ENCODE data around the gene APBB2.

DNA sequence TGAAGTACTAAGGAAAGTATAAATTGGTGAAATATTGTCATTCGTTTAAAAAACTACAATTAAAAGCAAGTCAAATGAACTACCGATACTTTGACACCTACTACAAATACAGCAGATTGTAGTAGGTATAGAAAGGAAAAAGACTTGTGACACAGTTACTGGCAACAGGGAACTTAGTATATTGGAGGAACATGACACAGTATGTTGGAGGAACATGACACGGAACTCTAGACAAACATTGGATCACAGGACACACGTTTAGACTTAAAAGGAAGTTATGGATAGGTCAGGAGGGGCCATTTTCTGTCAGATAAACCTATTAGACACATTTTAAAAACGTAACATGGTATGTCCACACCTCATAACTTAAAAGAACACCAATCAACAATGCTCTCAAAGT, 132.5 kb downstream of the APBB2 start:
- TF ChIP-seq POLR2A (IDR thresholded peaks at IDR 0.05), result no peak
- TF ChIP-seq, protein P1, sequence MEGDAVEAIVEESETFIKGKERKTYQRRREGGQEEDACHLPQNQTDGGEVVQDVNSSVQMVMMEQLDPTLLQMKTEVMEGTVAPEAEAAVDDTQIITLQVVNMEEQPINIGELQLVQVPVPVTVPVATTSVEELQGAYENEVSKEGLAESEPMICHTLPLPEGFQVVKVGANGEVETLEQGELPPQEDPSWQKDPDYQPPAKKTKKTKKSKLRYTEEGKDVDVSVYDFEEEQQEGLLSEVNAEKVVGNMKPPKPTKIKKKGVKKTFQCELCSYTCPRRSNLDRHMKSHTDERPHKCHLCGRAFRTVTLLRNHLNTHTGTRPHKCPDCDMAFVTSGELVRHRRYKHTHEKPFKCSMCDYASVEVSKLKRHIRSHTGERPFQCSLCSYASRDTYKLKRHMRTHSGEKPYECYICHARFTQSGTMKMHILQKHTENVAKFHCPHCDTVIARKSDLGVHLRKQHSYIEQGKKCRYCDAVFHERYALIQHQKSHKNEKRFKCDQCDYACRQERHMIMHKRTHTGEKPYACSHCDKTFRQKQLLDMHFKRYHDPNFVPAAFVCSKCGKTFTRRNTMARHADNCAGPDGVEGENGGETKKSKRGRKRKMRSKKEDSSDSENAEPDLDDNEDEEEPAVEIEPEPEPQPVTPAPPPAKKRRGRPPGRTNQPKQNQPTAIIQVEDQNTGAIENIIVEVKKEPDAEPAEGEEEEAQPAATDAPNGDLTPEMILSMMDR (IDR thresholded peaks at IDR 0.05), result no peak

All from prostate gland (tissue), 2 donors.